SU-DHL-6 (cell line): ENCODE measurements around the gene ODAPH.
"Not testable (repeated sequence)": the region's sequence is repeated elsewhere in the genome, so short reads cannot be mapped to it uniquely, and the experiment has no call there.

Experiments
- H2AFZ ChIP-seq: fragments of 200-600 bp; sonication (generic); 2 replicates; pipeline ENCODE4 v1.6.1; 2014; ENCODE audit warnings: low read depth, mild to moderate bottlenecking, moderate library complexity, mixed read lengths, antibody characterized with exemption, low read length; ENCODE audit not compliant: severe bottlenecking
- H3F3A ChIP-seq: fragments of 200-600 bp; shearing (Covaris generic); 2 replicates; pipeline ENCODE4 v1.6.0; 2016; ENCODE audit warnings: antibody characterized with exemption, mild to moderate bottlenecking; ENCODE audit not compliant: insufficient read depth
- H3K27ac ChIP-seq: fragments of 200-600 bp; sonication (generic); 2 replicates; pipeline ENCODE4 v1.5.1; 2016; ENCODE audit warnings: low read depth, mild to moderate bottlenecking, low read length, moderate library complexity, mixed read lengths
- H3K27me3 ChIP-seq: fragments of 200-600 bp; sonication (generic), shearing (Covaris generic); 2 replicates; pipeline ENCODE4 v1.6.0; 2014; ENCODE audit warnings: mild to moderate bottlenecking, low read length
- H3K36me3 ChIP-seq: fragments of 200-600 bp; sonication (generic); 2 replicates; pipeline ENCODE4 v1.6.1; 2014; ENCODE audit warnings: mild to moderate bottlenecking, low read length, mixed read lengths
- H3K4me2 ChIP-seq: fragments of 300-600, 200-600 bp; shearing (Covaris generic), sonication (generic); 2 replicates; pipeline ENCODE4 v1.6.0; 2014; ENCODE audit warnings: low read length, low read depth, mild to moderate bottlenecking; ENCODE audit not compliant: poor library complexity, severe bottlenecking
- H3K4me3 ChIP-seq: fragments of 200-600 bp; sonication (generic); 2 replicates; pipeline ENCODE4 v1.5.1; 2014; ENCODE audit warnings: antibody characterized with exemption, low read length, mild to moderate bottlenecking, mixed read lengths; ENCODE audit not compliant: insufficient read depth, poor library complexity, severe bottlenecking
- H3K79me2 ChIP-seq: fragments of 200-600 bp; sonication (generic); 2 replicates; pipeline ENCODE4 v1.6.1; 2014; ENCODE audit warnings: mild to moderate bottlenecking, low read length, moderate library complexity; ENCODE audit not compliant: insufficient read depth
- H3K9ac ChIP-seq: fragments of 200-600 bp; sonication (generic); 2 replicates; pipeline ENCODE4 v1.7.0; 2014; ENCODE audit warnings: mild to moderate bottlenecking, low read length
- H3K9me2 ChIP-seq: fragments of 200-600 bp; sonication (generic); replicated peaks from 2 replicates; pipeline ENCODE4 v1.6.1; 2014; ENCODE audit warnings: low read length; ENCODE audit not compliant: insufficient read depth
- H3K9me3 ChIP-seq: fragments of 200-600 bp; sonication (generic); 2 replicates; pipeline ENCODE4 v1.6.1; 2014; ENCODE audit warnings: low read length, mixed read lengths; ENCODE audit not compliant: insufficient read depth
- H4K20me1 ChIP-seq: fragments of 200-600 bp; sonication (generic); 2 replicates; pipeline ENCODE4 v1.6.1; 2014; ENCODE audit warnings: low read depth, mild to moderate bottlenecking, antibody characterized with exemption, low read length, moderate library complexity, mixed read lengths
- EZH2phosphoT487 ChIP-seq: fragments of 200-600 bp; sonication (generic), shearing (Covaris generic); conservative IDR thresholded peaks from 2 replicates; pipeline ENCODE4 v1.6.1; 2018; ENCODE audit warnings: mild to moderate bottlenecking, antibody characterized with exemption, low read length, moderate library complexity, mixed read lengths
- TF ChIP-seq, protein P1 (sequence below): fragments of 200-600 bp; sonication (generic); IDR thresholded peaks from one replicate; pipeline ENCODE4 v1.5.1; 2017; ENCODE audit warnings: antibody characterized with exemption, mild to moderate bottlenecking, low read length, moderate library complexity; ENCODE audit not compliant: insufficient read depth, poor library complexity, severe bottlenecking

ODAPH gene, protein sequence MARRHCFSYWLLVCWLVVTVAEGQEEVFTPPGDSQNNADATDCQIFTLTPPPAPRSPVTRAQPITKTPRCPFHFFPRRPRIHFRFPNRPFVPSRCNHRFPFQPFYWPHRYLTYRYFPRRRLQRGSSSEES

DNA sequence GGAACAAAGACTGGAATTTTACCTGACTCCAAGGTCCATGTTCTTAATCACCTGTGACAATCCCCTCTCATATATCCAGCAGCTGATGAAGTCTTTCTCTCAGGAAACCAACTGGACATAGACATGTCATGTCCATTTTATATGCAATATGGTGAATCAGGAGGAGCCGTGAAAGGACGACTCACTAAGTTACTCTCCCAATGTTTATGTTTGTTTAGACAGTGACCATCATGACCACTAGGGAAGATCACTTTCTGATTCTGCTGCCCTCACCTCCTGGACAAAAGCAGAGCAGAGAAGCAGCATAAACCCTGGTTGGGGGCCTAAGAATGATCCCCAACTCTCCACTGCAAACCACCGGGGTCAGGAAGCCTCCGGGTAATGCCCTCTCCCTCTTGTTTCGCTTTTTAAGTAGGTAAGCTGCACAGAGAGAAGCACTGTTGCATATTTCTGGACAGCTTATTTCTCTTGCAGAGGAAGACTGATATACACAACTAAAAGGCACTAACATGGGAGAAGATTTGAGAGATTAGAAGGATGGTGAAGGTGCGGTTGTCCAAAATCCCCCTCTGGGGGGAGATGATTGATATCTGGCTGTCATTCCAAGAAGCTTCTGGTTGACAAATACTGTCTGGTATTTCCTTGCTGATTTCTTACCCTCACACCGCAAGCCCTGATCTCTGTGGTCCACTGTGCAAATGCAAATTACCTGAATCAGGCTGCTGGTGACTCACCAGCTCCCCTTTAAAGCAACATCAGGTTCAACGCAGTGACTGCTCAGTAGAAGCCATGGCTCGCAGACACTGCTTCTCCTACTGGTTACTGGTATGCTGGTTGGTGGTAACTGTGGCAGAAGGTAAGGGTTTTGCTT, at the start of gene ODAPH:
Gene ODAPH (plus strand): TSS at position 773 of the 871 bp plus-strand sequence. CDS start 17 bp downstream, at position 790.
- Histone ChIP-seq H3K27ac (no peak within 1 kb of the TSS), H3F3A (no peaks in the 10 kb centered on the region), H3K79me2 (no peaks in the 10 kb centered on the region), H3K4me3 (no peak within 1 kb of the TSS), H4K20me1 (no peaks in the 10 kb centered on the region), H3K9me2 (no peaks in the 10 kb centered on the region), H3K9ac (no peak within 1 kb of the TSS), H3K9me3 (no peaks in the 10 kb centered on the region), H3K36me3 (no peaks in the 10 kb centered on the region), H3K4me2 (no peak within 1 kb of the TSS), H2AFZ (no peak within 1 kb of the TSS), H3K27me3 (no peaks in the 10 kb centered on the region)
- TF ChIP-seq EZH2phosphoT487 = no peak
- TF ChIP-seq, protein P1, sequence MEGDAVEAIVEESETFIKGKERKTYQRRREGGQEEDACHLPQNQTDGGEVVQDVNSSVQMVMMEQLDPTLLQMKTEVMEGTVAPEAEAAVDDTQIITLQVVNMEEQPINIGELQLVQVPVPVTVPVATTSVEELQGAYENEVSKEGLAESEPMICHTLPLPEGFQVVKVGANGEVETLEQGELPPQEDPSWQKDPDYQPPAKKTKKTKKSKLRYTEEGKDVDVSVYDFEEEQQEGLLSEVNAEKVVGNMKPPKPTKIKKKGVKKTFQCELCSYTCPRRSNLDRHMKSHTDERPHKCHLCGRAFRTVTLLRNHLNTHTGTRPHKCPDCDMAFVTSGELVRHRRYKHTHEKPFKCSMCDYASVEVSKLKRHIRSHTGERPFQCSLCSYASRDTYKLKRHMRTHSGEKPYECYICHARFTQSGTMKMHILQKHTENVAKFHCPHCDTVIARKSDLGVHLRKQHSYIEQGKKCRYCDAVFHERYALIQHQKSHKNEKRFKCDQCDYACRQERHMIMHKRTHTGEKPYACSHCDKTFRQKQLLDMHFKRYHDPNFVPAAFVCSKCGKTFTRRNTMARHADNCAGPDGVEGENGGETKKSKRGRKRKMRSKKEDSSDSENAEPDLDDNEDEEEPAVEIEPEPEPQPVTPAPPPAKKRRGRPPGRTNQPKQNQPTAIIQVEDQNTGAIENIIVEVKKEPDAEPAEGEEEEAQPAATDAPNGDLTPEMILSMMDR = no peak

DNA sequence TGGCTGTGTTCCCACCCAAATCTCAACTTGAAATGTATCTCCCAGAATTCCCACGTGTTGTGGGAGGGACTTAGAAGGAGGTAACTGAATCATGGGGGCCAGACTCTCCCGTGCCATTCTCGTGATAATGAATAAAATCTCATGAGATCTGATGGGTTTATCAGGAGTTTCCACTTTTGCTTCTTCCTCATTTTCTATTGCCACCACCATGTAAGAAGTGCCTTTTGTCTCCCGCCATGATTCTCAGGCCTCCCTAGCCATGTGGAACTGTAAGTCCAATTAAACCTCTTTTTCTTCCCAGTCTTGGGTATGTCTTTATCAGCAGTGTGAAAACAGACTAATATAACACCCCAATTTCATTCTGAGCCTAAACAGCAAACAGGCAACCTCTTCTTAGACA, 46.3 kb upstream of the ODAPH start:
- not testable (repeated sequence) for H3K4me3 ChIP-seq, H3K9ac ChIP-seq, H3K9me2 ChIP-seq, H3F3A ChIP-seq, H2AFZ ChIP-seq, H3K4me2 ChIP-seq, H3K9me3 ChIP-seq, H3K36me3 ChIP-seq, H3K27me3 ChIP-seq, H3K27ac ChIP-seq, H4K20me1 ChIP-seq
- peaks cover 52% of the 10 kb centered on the region for H3K79me2 ChIP-seq

DNA sequence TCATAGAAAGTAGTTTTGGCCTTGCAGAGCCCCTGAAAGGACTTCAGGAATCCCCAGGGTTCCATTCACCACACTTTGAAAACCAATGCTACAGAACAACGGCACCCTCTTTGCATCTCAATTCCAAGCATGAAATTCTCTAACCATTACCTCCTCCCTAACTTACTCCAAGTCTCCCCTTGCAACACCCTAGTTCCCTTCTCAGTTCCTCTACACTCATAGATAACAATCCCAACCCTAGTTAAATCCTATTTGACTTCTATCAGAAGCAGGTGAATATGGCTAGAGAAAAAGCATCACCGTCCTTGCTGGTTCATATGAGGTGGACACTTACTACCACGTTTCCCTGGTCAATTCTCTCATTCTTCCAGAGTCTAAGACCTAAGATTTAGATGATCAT, 44.0 kb upstream of the ODAPH start:
- Histone ChIP-seq H3K4me2 (peak overlapping the region; percentile 95), H2AFZ (no peak overlapping the region), H3K36me3 (no peaks in the 10 kb centered on the region; the same call in 1 of the 2 replicates), H3K9me3 (no peaks in the 10 kb centered on the region), H3K9me2 (no peaks in the 10 kb centered on the region), H3K79me2 (peaks cover 47% of the 10 kb centered on the region), H3K4me3 (no peak overlapping the region), H3K27ac (no peak overlapping the region), H3F3A (no peaks in the 10 kb centered on the region), H4K20me1 (no peaks in the 10 kb centered on the region), H3K9ac (peak overlapping the region; percentile 32; the same call in 1 of the 2 replicates), H3K27me3 (no peaks in the 10 kb centered on the region)
- TF ChIP-seq, protein P1 = no peak
- no peak for TF ChIP-seq EZH2phosphoT487
